GM19328 (cell line): Measurements from ENCODE around the gene SKIL.

ENCODE experiments used
- ATAC-seq: cut with Tn5 transposase; IDR thresholded peaks from one replicate; pipeline ENCODE4 v1.9.1; 2021; ENCODE audit warnings: mild to moderate bottlenecking, moderate library complexity; ENCODE audit not compliant: unreplicated experiment

The SKIL gene

GRCh38 chr3:170346481-170347392 is 10.8 kb upstream of the SKIL start:
- no peak for ATAC-seq

DNA sequence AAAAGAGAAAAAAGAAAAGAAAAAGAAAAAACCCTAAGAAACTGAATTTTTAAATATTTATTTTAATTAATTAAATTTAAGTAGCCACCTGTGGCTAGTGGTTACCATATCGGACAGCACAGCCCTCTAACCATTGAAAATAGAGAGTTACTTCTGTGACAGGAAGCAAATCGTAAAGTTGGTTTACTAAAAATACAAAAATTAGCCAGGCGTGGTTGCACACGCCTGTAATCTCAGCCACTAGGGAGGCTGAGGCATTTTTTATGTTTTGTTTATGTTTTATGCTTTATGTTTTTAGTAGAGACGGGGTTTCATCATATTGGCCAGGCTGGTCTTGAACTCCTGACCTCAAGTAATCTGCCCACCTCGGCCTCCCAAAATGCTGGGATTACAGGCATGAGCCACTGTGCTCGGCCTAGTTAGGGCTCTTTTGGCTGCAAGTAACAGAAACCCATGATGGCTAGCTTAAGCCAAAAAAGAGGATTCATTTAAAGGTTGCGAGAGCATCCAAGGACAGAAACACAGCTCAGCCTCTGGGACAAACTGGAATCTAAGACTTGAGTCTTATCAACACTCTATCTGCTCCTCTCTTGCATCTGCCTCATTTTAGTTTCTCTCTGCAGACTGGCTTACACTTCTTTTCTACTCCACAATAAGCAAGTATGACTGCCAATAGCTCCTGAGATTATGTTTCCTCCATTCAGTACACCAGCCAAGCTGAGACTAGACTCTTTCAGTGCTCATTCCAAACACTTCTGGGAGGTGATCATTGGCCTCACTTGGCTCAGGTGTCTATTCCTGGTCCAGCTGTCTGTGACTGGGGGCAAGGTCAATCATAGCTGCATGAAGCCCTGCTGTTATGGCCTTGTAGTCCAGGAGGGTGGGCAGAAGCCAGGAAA is 6.8 kb upstream of the SKIL start:
- peak; percentile 46 for ATAC-seq

GRCh38 chr3:170352936-170353335 is 4.6 kb upstream of the SKIL start:
- no peak for ATAC-seq

- no peak for ATAC-seq
These were observed 4.0 kb upstream of the SKIL start for GRCh38 chr3:170353485-170353884.

GRCh38 chr3:170354760-170355159 is 2.8 kb upstream of the SKIL start:
- ATAC-seq, result no peak

DNA sequence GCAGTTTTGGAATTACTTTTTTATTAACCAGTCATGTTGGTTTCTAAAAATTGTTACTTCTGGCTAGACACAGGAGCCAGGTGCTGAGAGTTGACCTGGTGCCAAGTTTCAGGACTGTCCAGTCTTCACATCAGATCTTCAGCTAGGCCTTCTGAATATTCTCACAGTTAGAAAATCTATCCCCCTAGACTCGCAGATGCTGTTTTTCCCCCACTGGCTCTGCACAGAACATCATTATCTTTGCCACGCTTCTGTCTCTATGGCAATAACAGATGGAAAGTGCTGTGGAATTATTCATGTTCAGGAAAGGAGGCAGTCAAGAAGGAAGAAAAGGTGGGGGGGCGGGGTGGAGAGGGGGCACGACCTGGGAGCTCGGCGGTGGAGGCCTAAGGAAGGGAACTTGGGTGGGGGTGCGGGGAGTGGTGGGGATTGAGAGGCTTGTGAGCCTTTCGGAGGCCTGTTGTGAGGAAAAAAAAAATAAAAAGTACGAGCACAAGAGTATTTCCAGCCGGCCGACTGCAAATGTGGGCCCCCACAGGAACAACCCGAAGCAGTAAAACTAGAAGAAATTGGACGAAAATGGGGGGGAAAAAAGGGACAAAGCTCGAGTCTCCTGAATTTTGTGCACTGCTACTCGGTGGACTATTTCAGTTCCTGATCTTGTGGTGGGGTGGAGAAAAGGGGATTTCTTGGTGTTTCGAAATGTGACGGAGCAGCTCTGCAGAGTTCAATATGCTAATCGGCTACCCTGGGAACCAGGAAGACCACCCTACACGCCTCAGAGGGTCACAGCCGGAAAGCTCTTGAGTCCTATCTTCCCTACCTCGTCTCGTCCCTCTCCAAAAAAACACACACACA is 1.5 kb upstream of the SKIL start:
- peak; percentile 3 for ATAC-seq

DNA sequence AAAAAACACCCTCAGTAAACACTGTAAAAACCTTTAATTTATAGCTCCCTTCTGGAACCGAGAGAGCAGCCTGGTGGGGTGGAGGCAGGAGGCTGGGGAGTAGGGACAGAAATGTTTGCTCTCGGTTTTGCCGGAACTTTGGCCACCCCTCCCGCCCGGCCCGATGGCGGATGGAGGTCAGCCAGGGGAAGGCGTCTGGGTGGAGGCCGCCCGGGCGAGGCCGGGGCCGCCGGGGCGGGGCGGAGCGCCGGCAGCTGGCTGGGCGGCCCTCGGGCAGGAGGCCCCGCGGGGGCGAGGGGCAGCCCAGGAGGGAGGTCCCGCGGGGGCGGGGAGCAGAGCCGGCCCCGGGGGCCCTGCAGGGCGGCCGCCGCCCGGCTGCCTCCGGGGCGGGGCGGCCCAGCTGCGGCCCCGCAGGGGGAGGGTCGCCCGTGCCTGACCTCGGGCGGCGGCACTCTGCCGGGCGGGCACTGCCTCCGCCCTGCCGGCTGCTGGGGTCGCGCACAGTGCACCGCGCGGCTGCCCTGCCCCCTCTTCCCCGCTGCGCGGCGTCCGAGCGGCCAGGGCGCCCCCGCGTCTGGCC is 829 bp upstream of the SKIL start:
- peak; percentile 41 for ATAC-seq

DNA sequence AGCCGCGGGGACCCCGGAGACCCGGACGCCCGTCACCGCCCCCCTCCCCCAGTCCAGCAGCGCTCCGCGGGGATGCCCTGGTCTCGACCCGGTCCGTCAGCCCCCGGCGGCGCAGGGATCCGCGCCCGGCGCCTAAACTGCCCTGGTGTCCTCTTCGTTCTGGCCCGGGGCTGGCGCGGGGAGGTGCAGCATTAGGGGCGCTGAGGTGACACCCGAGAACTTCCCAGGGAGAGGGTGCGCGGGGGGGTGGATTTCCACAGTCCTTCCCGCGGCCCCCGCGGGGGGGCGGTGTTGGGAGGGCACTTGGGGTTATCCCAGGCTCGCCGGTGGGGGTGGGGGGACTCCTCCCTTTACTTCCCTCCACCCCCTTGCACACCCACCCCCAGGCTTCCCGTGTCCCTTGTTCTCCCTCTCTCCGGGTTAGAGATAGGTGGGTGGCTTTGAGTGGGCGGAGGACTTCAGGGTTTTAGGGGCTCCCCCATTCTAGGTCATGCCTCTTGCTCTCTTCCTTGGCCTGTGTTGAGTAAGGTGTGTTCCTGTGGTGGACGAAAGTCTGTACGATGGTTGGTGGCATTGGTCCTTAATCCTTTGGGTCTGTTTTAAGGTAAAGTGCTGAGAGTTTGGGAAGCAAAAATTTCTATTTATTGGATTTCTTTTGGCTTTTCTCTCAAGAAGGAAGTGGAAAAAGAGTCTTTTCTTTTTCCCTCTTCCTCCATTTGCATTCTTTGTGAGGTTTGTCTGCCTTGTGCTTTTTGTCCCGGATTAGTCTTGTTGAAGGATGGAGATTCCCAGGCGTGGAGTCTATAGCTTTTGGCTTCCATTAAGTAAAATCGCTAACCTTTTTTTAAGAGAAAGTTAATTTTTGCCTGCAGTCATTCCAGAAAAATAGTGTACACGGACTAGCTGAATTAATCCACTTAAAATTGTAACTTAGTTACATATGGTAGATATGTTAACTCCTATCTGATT is 811 bp downstream of the SKIL start:
- ATAC-seq, result peak; percentile 2

DNA sequence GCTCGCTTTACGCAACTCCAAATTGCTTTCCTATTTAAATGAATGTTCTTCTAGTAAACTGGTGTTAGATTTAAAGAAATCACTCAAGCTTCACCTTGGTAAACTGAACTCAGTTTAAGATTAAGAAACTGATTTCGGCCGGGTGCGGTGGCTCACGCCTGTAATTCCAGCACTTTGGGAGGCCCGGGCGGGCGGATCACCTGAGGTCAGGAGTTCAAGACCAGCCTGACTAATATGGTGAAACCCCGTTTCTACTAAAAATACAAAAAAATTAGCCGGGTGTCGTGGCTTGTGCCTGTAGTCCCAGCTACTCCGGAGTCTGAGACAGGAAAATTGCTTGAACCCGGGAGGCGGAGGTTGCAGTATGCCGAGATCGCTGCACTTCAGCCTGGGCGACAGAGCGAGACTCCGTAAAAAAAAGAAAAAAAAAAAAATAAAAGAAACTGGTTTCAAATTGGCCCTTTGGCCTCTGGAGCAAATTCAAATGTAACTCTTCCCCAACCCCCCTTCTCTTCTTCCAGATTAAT is 1.7 kb downstream of the SKIL start:
- ATAC-seq, result no peak

GRCh38 chr3:170360466-170360865 is 3.0 kb downstream of the SKIL start:
- no peak for ATAC-seq

DNA sequence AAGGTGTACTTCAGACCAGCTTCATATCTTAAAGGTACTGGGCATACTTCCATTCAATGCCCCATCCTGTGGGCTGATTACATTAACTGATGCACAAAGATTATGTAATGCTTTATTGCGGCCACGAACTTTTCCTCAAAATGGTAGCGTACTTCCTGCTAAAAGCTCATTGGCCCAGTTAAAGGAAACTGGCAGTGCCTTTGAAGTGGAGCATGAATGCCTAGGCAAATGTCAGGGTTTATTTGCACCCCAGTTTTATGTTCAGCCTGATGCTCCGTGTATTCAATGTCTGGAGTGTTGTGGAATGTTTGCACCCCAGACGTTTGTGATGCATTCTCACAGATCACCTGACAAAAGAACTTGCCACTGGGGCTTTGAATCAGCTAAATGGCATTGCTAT is 3.4 kb downstream of the SKIL start:
- no peak for ATAC-seq

DNA sequence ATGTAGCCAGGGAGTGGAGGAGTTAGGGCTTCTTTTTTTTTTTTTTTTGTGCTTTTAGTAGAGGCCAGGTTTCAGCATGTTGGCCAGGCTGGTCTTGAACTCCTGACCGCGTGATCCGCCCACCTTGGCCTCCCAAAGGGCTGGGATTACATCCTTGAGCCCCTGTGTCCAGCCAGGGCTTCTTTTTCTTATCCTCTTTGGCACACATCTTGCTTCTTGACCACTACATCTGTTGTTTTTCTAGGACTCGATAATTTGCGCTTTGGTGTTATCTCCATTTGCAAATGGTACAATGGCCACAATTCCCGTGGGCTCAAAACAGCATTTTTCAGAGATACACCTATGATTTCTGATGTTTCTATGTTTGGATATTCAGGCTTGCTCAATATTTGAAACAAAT is 4.2 kb downstream of the SKIL start:
- ATAC-seq, result no peak

- ATAC-seq, result no peak
These were observed 6.0 kb downstream of the SKIL start for GRCh38 chr3:170363471-170363994.

DNA sequence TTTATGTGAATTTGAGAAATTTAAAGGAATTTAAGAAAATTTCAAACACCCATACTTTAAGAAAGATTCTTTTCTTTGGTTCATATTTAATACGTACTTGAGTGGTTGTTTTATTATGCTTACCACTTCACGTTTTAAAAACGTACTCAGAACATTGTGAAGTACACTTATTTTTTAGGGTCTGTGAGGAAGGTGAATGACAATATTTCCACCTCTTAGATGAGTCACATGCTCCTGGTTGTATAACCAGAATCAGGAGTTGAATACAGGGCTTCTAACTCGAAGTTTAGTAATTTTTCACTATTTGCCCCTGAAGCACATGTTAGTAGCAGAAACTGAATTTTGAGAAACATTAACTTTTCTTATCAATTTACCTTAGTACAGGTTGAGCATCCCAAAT is 7.5 kb downstream of the SKIL start:
- no peak for ATAC-seq

GRCh38 chr3:170367797-170368196 is 10.3 kb downstream of the SKIL start:
- peak; percentile 46 for ATAC-seq

- ATAC-seq, result no peak
These were observed 11.4 kb downstream of the SKIL start for GRCh38 chr3:170368921-170369320.

GRCh38 chr3:170372190-170372879 is 14.8 kb downstream of the SKIL start:
- ATAC-seq, result no peak

GRCh38 chr3:170383567-170383966 is 26.1 kb downstream of the SKIL start:
- ATAC-seq, result no peak
